ENCODE data around the gene OPTC.
A peak's percentile ranks its signal among the peaks of the same experiment; 100 is the strongest.
"Not testable (repeated sequence)": the region's sequence is repeated elsewhere in the genome, so short reads cannot be mapped to it uniquely, and the experiment has no call there.

OPTC gene

DNA sequence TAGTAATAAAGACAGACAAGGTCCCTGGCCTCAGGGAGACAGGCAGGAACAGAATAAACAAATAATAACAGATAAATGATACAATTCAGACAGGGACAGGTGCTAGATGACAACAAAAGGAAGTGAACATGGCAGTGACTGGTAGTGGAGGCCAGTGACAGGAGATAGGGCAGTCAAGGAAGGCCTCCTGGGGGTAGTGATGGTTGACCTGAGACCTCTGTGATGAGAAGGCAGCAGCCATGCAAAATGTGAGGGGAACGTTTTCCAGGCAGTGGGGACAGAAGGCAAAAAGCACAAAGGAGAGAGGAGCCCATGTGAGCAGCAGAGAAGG, 18.5 kb downstream of the OPTC start:
- H3K27ac Mint-ChIP-seq: peak overlapping the region; percentile 64
- H3K27me3 Mint-ChIP-seq: peaks cover 4% of the 10 kb centered on the region
- H3K4me1 Mint-ChIP-seq (ENCODE audit: low read depth): peaks cover 26% of the 10 kb centered on the region
- H3K4me3 Mint-ChIP-seq: no peak overlapping the region
- H3K9me3 Mint-ChIP-seq: no peaks in the 10 kb centered on the region
- H3K36me3 Mint-ChIP-seq (ENCODE audit: low read depth): no peaks in the 10 kb centered on the region

DNA sequence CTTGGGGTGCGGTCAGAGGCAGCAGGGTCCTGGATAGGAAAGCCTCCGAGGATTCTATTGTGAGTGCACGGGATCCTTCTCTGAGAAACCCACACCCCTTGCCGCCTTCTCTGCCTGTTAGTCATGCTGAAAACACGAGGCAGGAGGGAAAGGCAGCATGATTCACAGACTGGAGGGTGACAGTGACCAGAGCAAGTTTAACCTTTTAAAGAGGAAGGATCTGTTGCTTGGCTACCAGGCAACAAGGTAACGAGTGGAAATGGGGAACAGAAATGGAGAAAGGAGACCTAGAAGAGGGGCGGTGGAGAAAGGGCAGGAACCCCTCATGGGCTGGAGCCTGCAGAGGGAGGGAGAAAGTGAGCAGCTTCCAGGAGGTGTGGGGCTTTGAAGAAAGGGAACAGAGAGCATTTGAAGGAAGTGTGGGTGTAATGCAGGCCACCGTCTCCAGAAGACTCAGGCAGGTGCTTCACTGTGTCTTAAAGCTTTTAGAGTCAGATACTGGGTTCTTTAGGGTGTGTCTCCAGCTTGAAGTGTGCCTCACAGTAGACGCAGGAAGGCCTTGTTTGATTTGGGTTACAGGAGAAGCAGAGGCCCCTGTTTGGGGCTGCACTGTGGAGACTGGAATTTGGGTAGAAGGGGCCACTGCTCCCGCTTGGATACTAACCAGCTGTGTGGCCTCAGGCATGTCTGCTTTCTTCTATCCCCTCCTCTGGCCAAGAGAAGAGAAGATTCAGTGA, 19.1 kb downstream of the OPTC start:
- H3K36me3 Mint-ChIP-seq (ENCODE audit: low read depth): no peaks in the 10 kb centered on the region
- H3K4me1 Mint-ChIP-seq (ENCODE audit: low read depth): peaks cover 26% of the 10 kb centered on the region
- H3K27ac Mint-ChIP-seq: peak overlapping the region; percentile 64
- H3K27me3 Mint-ChIP-seq: peaks cover 4% of the 10 kb centered on the region
- no peaks in the 10 kb centered on the region for H3K9me3 Mint-ChIP-seq
- H3K4me3 Mint-ChIP-seq: peak overlapping the region; percentile 0

DNA sequence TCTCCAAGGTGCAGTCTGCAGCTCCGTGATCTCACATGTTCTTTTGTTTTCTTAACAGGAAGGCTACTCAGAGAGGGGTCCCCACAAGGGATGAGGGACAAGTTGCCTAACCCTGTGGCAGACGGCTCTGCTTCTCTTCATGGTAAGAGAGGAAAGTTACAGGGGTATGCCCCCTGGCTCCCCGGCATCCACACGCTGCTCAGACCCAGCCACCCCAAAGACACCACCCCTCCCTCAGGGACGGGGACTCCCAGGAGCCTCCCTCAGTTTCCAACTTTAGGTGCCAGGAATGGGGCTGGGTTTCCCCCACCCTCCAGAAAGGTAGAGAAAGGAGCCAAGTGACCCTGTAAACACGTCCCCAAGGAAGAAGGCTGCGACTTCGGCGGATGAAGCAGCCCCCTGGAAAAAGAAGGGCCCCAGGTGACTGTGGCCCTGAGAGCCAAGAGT, 19.7 kb downstream of the OPTC start:
- Mint-ChIP-seq H3K9me3 (no peaks in the 10 kb centered on the region), H3K27me3 (peaks cover 4% of the 10 kb centered on the region), H3K4me1 (ENCODE audit: low read depth) (peaks cover 26% of the 10 kb centered on the region), H3K4me3 (no peak overlapping the region), H3K27ac (peak overlapping the region; percentile 22), H3K36me3 (ENCODE audit: low read depth) (no peaks in the 10 kb centered on the region)

DNA sequence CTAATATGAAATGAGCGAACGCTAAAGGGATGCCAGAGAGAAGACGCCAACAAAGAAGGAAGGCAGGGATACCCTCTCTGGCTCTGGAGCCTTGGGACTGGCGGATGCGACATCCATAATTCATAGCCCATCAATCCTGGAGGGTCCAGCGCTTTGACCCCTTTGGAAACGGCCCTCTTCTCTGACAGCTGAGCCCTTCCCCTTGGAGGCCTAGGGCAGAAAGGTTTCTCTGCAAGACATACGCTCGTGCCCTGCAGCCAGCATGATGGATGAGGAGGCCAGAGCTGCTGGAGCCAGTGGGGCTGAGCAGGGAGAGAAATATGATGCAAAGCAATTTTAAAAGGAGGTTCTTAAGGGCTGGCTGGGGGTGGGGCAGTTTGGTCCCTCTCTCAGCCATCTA, 22.2 kb downstream of the OPTC start:
- Mint-ChIP-seq H3K4me3 (no peak overlapping the region), H3K4me1 (ENCODE audit: low read depth) (peaks cover 26% of the 10 kb centered on the region), H3K9me3 (no peaks in the 10 kb centered on the region), H3K36me3 (ENCODE audit: low read depth) (no peaks in the 10 kb centered on the region), H3K27me3 (peaks cover 4% of the 10 kb centered on the region), H3K27ac (no peak overlapping the region)

GRCh38 chr1:203516906-203517305, 23.0 kb downstream of the OPTC start:
- Mint-ChIP-seq H3K27me3 (peaks cover 4% of the 10 kb centered on the region), H3K27ac (no peak overlapping the region), H3K36me3 (ENCODE audit: low read depth) (no peaks in the 10 kb centered on the region), H3K4me3 (no peak overlapping the region), H3K9me3 (no peaks in the 10 kb centered on the region), H3K4me1 (ENCODE audit: low read depth) (peaks cover 26% of the 10 kb centered on the region)

DNA sequence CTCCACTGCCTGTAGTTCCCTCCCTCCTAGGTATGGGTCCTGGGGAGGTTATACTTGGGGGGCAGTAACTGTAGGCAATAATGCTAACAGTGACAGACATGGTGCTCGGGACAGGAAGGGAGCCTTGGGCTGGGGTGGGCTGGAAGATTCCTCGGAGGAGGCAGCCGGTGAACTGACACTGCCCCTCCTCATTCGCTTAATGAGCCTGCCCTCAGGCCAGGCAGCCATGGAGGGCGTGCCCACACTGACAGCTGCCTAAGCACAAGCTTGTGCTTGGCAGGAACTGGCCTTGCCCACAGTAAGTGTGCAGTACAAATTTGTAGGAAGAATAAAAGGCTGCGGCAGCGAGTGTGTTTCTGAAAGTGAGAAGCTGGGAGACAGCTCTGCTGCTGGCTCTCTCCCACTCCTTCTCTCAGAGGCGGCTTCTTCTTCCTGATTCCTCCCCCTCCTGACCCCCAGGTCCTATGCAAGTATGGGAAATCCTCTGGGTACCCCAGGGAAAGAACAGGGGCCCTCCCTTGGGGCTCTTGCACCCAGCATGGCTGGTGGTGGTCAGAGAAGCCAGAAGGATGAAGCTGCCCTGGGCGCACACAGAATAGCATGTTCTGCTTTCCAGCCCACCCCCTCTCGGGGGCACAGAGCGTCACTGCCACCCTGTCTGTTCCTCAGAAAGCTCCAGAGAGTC, 23.6 kb downstream of the OPTC start:
- no peak overlapping the region for H3K4me3 Mint-ChIP-seq
- H3K36me3 Mint-ChIP-seq (ENCODE audit: low read depth): no peaks in the 10 kb centered on the region
- no peak overlapping the region for H3K27ac Mint-ChIP-seq
- H3K27me3 Mint-ChIP-seq: peaks cover 4% of the 10 kb centered on the region
- no peaks in the 10 kb centered on the region for H3K9me3 Mint-ChIP-seq
- H3K4me1 Mint-ChIP-seq (ENCODE audit: low read depth): peaks cover 22% of the 10 kb centered on the region

GRCh38 chr1:203518139-203518538, 24.2 kb downstream of the OPTC start:
- H3K4me1 Mint-ChIP-seq (ENCODE audit: low read depth): peaks cover 16% of the 10 kb centered on the region
- not testable (repeated sequence) for H3K4me3 Mint-ChIP-seq; H3K27me3 Mint-ChIP-seq; H3K27ac Mint-ChIP-seq; H3K9me3 Mint-ChIP-seq; H3K36me3 Mint-ChIP-seq (ENCODE audit: low read depth)

- no peak overlapping the region for H3K27ac Mint-ChIP-seq
- no peaks in the 10 kb centered on the region for H3K36me3 Mint-ChIP-seq (ENCODE audit: low read depth)
- H3K27me3 Mint-ChIP-seq: peaks cover 4% of the 10 kb centered on the region
- H3K4me3 Mint-ChIP-seq: no peak overlapping the region
- H3K4me1 Mint-ChIP-seq (ENCODE audit: low read depth): peaks cover 12% of the 10 kb centered on the region
- H3K9me3 Mint-ChIP-seq: no peaks in the 10 kb centered on the region
These were observed 24.6 kb downstream of the OPTC start for GRCh38 chr1:203518541-203518940.

DNA sequence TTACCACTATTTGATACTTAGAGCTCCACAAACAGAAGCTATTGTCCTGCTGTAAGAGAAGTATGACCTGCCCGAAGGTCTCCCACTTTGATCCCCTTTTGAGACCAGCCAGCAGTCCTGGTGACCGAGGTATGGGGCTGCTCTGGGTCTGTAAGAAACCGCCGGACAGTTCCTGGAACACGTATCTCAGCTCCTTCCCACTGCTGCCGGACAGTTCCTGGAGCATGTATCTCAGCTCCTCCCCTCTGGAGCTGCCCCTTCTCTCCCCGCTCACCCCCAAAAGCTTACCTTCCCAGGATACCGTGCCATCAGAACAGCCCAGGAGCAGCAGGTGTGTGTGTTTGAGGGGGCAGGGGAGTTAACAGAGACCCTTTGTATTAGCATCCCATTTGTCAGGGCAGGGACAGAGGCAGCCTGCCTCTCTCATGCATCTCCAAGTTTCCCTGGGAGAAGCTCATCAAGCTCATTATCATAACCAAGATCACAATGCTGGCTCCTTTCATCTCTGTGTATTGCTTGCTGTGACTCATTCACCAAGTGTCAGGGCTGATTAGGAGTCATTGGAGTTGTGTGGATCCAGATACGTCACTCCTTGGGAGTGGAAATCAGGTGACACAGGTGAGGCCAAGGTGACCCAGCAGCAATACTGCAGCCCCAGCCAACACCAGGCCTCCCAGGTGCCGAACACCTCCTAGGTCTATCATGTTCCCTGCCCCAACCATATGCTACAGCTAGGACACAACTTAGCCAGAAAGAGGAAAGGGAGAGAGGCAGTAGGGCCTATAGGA, 25.3 kb downstream of the OPTC start:
- no peak overlapping the region for H3K27ac Mint-ChIP-seq

DNA sequence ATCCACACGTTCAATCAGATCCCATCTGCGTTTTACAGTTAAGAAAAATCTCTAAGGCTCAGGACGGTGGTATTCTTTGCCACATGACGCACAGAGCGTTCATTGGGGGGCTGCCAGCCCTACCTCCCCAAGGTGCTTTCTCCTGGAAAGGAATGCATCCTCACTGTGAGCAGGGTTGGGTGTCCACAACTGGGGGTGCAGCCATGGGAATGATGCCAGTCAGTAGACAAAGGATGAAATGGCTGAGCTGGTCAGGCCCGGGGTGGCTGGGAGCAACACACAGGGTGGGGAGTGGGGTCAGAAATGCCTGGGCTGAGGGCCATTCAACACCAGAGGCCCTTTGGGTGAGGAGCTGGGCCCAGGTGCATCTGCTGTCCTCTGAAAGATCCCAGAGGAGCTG, 25.9 kb downstream of the OPTC start:
- H3K4me3 Mint-ChIP-seq: no peak overlapping the region
- no peaks in the 10 kb centered on the region for H3K9me3 Mint-ChIP-seq
- no peaks in the 10 kb centered on the region for H3K4me1 Mint-ChIP-seq (ENCODE audit: low read depth)
- no peaks in the 10 kb centered on the region for H3K36me3 Mint-ChIP-seq (ENCODE audit: low read depth)
- peaks cover 4% of the 10 kb centered on the region for H3K27me3 Mint-ChIP-seq
- H3K27ac Mint-ChIP-seq: no peak overlapping the region

More for the DNA sequence above, 25.3 kb downstream of the OPTC start:
- peaks cover 5% of the 10 kb centered on the region for H3K4me1 Mint-ChIP-seq (ENCODE audit: low read depth)
- H3K9me3 Mint-ChIP-seq: no peaks in the 10 kb centered on the region
- peaks cover 4% of the 10 kb centered on the region for H3K27me3 Mint-ChIP-seq
- H3K4me3 Mint-ChIP-seq: no peak overlapping the region
- H3K36me3 Mint-ChIP-seq (ENCODE audit: low read depth): no peaks in the 10 kb centered on the region

GRCh38 chr1:203520315-203520714, 26.4 kb downstream of the OPTC start:
- Mint-ChIP-seq H3K27ac (no peak overlapping the region), H3K4me3 (no peak overlapping the region), H3K9me3 (no peaks in the 10 kb centered on the region), H3K4me1 (ENCODE audit: low read depth) (no peaks in the 10 kb centered on the region), H3K27me3 (peaks cover 2% of the 10 kb centered on the region), H3K36me3 (ENCODE audit: low read depth) (no peaks in the 10 kb centered on the region)

- H3K9me3 Mint-ChIP-seq: no peaks in the 10 kb centered on the region
- H3K4me1 Mint-ChIP-seq (ENCODE audit: low read depth): no peaks in the 10 kb centered on the region
- H3K27ac Mint-ChIP-seq: no peak overlapping the region
- no peaks in the 10 kb centered on the region for H3K27me3 Mint-ChIP-seq
- H3K4me3 Mint-ChIP-seq: no peak overlapping the region
- no peaks in the 10 kb centered on the region for H3K36me3 Mint-ChIP-seq (ENCODE audit: low read depth)
These were observed 27.3 kb downstream of the OPTC start for GRCh38 chr1:203521074-203521794.

DNA sequence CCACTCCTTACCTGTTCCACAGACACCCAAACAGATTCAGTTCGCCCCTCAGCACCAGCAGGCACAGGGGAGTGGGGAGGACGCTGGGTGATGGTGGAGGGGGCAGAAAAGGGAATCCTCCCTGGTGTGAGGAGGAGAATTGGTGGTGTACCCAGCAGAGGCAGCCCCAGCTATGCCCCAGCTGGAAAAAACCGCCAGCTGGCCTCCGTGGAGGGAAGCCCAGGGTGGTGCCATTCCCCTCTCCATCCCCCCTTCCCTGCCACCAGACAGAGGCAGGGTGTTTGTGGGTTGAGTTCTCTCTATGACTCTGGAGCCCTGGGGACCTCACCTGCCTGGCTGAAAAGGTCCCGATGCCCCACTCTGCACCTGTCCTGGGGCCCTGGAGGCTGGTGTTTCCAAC, 27.9 kb downstream of the OPTC start:
- Mint-ChIP-seq H3K4me3 (no peak overlapping the region), H3K36me3 (ENCODE audit: low read depth) (no peaks in the 10 kb centered on the region), H3K9me3 (no peaks in the 10 kb centered on the region), H3K27ac (no peak overlapping the region), H3K27me3 (no peaks in the 10 kb centered on the region), H3K4me1 (ENCODE audit: low read depth) (no peaks in the 10 kb centered on the region)

GRCh38 chr1:203522237-203522636, 28.3 kb downstream of the OPTC start:
- Mint-ChIP-seq H3K9me3 (no peaks in the 10 kb centered on the region), H3K4me1 (ENCODE audit: low read depth) (no peaks in the 10 kb centered on the region), H3K27ac (no peak overlapping the region), H3K27me3 (no peaks in the 10 kb centered on the region), H3K4me3 (no peak overlapping the region), H3K36me3 (ENCODE audit: low read depth) (no peaks in the 10 kb centered on the region)

DNA sequence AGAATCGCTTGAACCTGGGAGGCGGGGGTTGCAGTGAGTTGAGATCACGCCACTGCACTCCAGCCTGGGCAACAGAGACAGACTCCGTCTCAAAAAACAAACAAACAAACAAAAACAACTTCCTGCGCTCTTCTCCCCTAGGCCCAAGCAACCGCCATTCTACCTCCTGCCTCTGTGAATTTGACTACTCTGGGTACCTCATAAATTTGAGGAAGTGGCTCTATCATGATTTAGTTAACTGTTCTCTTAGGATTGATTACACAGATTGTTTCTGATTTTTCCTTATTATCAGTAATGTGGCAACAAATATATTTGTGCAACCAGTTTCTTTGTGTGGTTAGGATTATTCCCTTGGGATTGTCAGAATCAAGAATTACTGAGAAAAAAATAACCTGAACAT, 29.7 kb downstream of the OPTC start:
- H3K27me3 Mint-ChIP-seq: no peaks in the 10 kb centered on the region
- no peaks in the 10 kb centered on the region for H3K4me1 Mint-ChIP-seq (ENCODE audit: low read depth)
- no peak overlapping the region for H3K27ac Mint-ChIP-seq
- no peak overlapping the region for H3K4me3 Mint-ChIP-seq
- no peaks in the 10 kb centered on the region for H3K9me3 Mint-ChIP-seq
- no peaks in the 10 kb centered on the region for H3K36me3 Mint-ChIP-seq (ENCODE audit: low read depth)

Data from stimulated activated naive CD8-positive, alpha-beta T cell treated with anti-CD3 and anti-CD28 coated beads, Interleukin-15, Interleukin-2, amounts not matched to agents 100 ng/mL and 50 ng/mL, for 24 hours (primary cell).